B cell (primary cell): Measurements from ENCODE around the gene ZNF683.

Source experiments
- EZH2 ChIP-seq: IDR thresholded peaks from 2 replicates; pipeline ENCODE4 v1.6.1; 2012; ENCODE audit warnings: borderline replicate concordance, low read depth, mild to moderate bottlenecking, moderate library complexity, low read length; ENCODE audit not compliant: insufficient read depth, poor library complexity, severe bottlenecking
- TF ChIP-seq, protein P1 (sequence below): fragments of 200-600 bp; IDR thresholded peaks from one replicate; pipeline ENCODE4 v1.8.0; 2022; ENCODE audit warnings: antibody characterized with exemption, mild to moderate bottlenecking

DNA sequence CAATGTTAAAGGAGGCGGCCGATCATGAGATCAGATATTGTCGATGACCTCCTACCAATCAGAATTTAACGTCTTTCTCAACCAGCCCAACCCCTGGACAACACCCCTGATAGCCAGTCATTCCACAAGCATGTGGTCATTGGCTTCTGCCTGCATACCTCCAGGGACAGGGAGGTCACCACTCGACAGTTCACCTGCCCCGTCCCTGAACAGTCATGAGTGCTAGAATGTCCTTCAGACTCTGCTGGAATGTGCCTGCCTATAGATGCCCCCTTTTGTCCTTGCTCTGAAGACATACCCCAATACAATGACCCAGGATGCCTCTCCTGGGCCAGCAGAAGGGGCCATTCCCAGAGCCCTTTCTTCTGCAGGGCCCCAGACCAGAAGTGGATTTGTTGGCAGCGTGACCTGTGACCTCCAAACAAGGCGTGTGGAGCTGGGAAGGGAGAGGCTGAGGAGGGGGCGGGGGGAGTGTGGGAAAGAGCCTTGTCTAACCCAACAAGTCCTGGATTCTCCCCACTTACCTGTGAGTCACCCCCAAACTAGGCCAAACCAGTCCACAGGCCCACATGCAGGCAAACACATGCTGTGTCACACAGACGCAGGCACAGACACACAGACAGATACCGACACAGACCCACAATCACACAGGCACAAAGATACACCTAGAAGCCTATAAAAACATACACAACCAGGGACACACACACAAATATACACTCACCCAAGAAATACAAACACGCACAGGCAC is 20.8 kb downstream of the ZNF683 start:
- TF ChIP-seq, protein P1, sequence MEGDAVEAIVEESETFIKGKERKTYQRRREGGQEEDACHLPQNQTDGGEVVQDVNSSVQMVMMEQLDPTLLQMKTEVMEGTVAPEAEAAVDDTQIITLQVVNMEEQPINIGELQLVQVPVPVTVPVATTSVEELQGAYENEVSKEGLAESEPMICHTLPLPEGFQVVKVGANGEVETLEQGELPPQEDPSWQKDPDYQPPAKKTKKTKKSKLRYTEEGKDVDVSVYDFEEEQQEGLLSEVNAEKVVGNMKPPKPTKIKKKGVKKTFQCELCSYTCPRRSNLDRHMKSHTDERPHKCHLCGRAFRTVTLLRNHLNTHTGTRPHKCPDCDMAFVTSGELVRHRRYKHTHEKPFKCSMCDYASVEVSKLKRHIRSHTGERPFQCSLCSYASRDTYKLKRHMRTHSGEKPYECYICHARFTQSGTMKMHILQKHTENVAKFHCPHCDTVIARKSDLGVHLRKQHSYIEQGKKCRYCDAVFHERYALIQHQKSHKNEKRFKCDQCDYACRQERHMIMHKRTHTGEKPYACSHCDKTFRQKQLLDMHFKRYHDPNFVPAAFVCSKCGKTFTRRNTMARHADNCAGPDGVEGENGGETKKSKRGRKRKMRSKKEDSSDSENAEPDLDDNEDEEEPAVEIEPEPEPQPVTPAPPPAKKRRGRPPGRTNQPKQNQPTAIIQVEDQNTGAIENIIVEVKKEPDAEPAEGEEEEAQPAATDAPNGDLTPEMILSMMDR = no peak
- TF ChIP-seq EZH2 = no peak
